C4-2B (cell line): ENCODE measurements around the gene PDSS2.
"Not testable (repeated sequence)": the region's sequence is repeated elsewhere in the genome, so short reads cannot be mapped to it uniquely, and the experiment has no call there.

Experiments
- CTCF ChIP-seq: fragments of 450-650 bp; conservative IDR thresholded peaks from 2 replicates; pipeline ENCODE4 v1.5.1; 2017; ENCODE audit warnings: mild to moderate bottlenecking
- ZFX ChIP-seq: fragments of 450-650 bp; IDR thresholded peaks from 2 replicates; pipeline ENCODE4 v1.6.1; 2017

- TF ChIP-seq CTCF, ZFX: not testable (repeated sequence)
Measured at GRCh38 chr6:107135048-107135680, 324.2 kb downstream of the PDSS2 start.
